ENCODE results near the gene TAS2R14. TPM values are rescaled to one million over a fixed set of nuclear protein-coding genes. Genes with fewer than 3 reads are reported as not detected.

TAS2R14 gene
- total and polyA plus RNA-seq, 8 donors = 1.2 to 5.0 (median 4.7) TPM

- no peak for TF ChIP-seq CTCF (IDR thresholded peaks at IDR 0.05)
- no peak overlapping the region for H3K4me3 ChIP-seq
- no peak for DNase-seq
- no peaks in the 10 kb centered on the region for H3K27me3 ChIP-seq
- no peaks in the 10 kb centered on the region for H3K4me1 ChIP-seq
- H3K36me3 ChIP-seq = no peaks in the 10 kb centered on the region
- H3K27ac ChIP-seq = no peak overlapping the region
- ATAC-seq = no peak
- intact Hi-C loops (cut with DNase I) = no loop called here
- no peaks in the 10 kb centered on the region for H3K9me3 ChIP-seq
Observed at GRCh38 chr12:10889226-10889625, 49.8 kb downstream of the TAS2R14 start.

Other genes with a start within 250 kb of the TAS2R14 start
- 100 to 1,000 TPM; 195 to 285 TPM for gene YBX3, start 215.9 kb downstream of the TAS2R14 start, total RNA-seq
- 100 to 1,000 TPM; 145 to 162 (median 151) TPM for gene YBX3, start 215.9 kb downstream of the TAS2R14 start, polyA plus RNA-seq (ENCODE audit: insufficient read length in 6 of 6)
- gene TAS2R7, start 136.6 kb downstream of the TAS2R14 start, total RNA-seq = not detected
- gene TAS2R7, start 136.6 kb downstream of the TAS2R14 start, polyA plus RNA-seq (ENCODE audit: insufficient read length in 6 of 6) = not detected
- gene TAS2R8, start 132.0 kb downstream of the TAS2R14 start, total RNA-seq = not detected
- gene TAS2R8, start 132.0 kb downstream of the TAS2R14 start, polyA plus RNA-seq (ENCODE audit: insufficient read length in 6 of 6) = not detected
- gene TAS2R9, start 129.1 kb downstream of the TAS2R14 start, total RNA-seq = not detected
- not detected for gene TAS2R9, start 129.1 kb downstream of the TAS2R14 start, polyA plus RNA-seq (ENCODE audit: insufficient read length in 6 of 6)
- under 1 TPM in 1 of 2 donors, not detected in 1; 0.37 TPM for gene TAS2R10, start 112.9 kb downstream of the TAS2R14 start, total RNA-seq
- gene TAS2R10, start 112.9 kb downstream of the TAS2R14 start, polyA plus RNA-seq (ENCODE audit: insufficient read length in 6 of 6) = 1 to 10 TPM; 1.9 to 3.3 (median 2.8) TPM
- gene PRR4, start 89.8 kb downstream of the TAS2R14 start, total RNA-seq = 1 to 10 TPM; 1.2 to 1.4 TPM
- 10 to 100 TPM in 3 of 6 donors, 1 to 10 TPM in 3; 7.5 to 19.8 (median 10.6) TPM for gene PRR4, start 89.8 kb downstream of the TAS2R14 start, polyA plus RNA-seq (ENCODE audit: insufficient read length in 6 of 6)
- 10 to 100 TPM; 10.6 to 12.0 TPM for gene PRH1, start 55.0 kb downstream of the TAS2R14 start, total RNA-seq
- gene PRH1, start 55.0 kb downstream of the TAS2R14 start, polyA plus RNA-seq (ENCODE audit: insufficient read length in 6 of 6) = 10 to 100 TPM; 13.1 to 17.2 (median 16.0) TPM
- gene TAS2R13, start 29.7 kb downstream of the TAS2R14 start, total RNA-seq = 1 to 10 TPM in 1 of 2 donors, under 1 TPM in 1; 0.99 to 1.0 TPM
- under 1 TPM in 4 of 6 donors, not detected in 2; 0.14 to 0.59 (median 0.22) TPM for gene TAS2R13, start 29.7 kb downstream of the TAS2R14 start, polyA plus RNA-seq (ENCODE audit: insufficient read length in 6 of 6)
- not detected for gene PRH2, start 10.0 kb downstream of the TAS2R14 start, total RNA-seq
- gene PRH2, start 10.0 kb downstream of the TAS2R14 start, polyA plus RNA-seq (ENCODE audit: insufficient read length in 6 of 6) = 1 to 10 TPM in 1 of 6 donors, under 1 TPM in 5; 0.33 to 1.1 (median 0.67) TPM
- 1 to 10 TPM; 1.0 to 1.1 TPM for gene TAS2R50, start 47.6 kb upstream of the TAS2R14 start, total RNA-seq
- gene TAS2R50, start 47.6 kb upstream of the TAS2R14 start, polyA plus RNA-seq (ENCODE audit: insufficient read length in 6 of 6) = under 1 TPM in 5 of 6 donors, not detected in 1; 0.17 to 0.34 (median 0.20) TPM
- gene TAS2R20, start 59.0 kb upstream of the TAS2R14 start, total RNA-seq = 1 to 10 TPM; 1.6 to 1.7 TPM
- 1 to 10 TPM; 2.3 to 3.6 (median 3.1) TPM for gene TAS2R20, start 59.0 kb upstream of the TAS2R14 start, polyA plus RNA-seq (ENCODE audit: insufficient read length in 6 of 6)
- gene TAS2R19, start 83.4 kb upstream of the TAS2R14 start, total RNA-seq = 1 to 10 TPM; 2.0 to 3.3 TPM
- 1 to 10 TPM; 1.5 to 3.3 (median 2.2) TPM for gene TAS2R19, start 83.4 kb upstream of the TAS2R14 start, polyA plus RNA-seq (ENCODE audit: insufficient read length in 6 of 6)
- gene TAS2R31, start 92.1 kb upstream of the TAS2R14 start, total RNA-seq = 1 to 10 TPM; 2.1 to 3.4 TPM
- 1 to 10 TPM; 1.2 to 2.9 (median 2.2) TPM for gene TAS2R31, start 92.1 kb upstream of the TAS2R14 start, polyA plus RNA-seq (ENCODE audit: insufficient read length in 6 of 6)
- gene TAS2R46, start 123.0 kb upstream of the TAS2R14 start, total RNA-seq = 1 to 10 TPM; 1.0 to 1.4 TPM
- under 1 TPM in 4 of 6 donors, not detected in 2; 0.20 to 0.37 (median 0.31) TPM for gene TAS2R46, start 123.0 kb upstream of the TAS2R14 start, polyA plus RNA-seq (ENCODE audit: insufficient read length in 6 of 6)
- gene TAS2R43, start 153.1 kb upstream of the TAS2R14 start, total RNA-seq = under 1 TPM; 0.52 to 0.71 TPM
- under 1 TPM; 0.38 to 0.78 (median 0.60) TPM for gene TAS2R43, start 153.1 kb upstream of the TAS2R14 start, polyA plus RNA-seq (ENCODE audit: insufficient read length in 6 of 6)
- gene TAS2R30, start 195.4 kb upstream of the TAS2R14 start, total RNA-seq = 1 to 10 TPM; 1.9 to 3.1 TPM
- under 1 TPM; 0.20 to 0.81 (median 0.35) TPM for gene TAS2R30, start 195.4 kb upstream of the TAS2R14 start, polyA plus RNA-seq (ENCODE audit: insufficient read length in 6 of 6)
- 10 to 100 TPM in 1 of 2 donors, 1 to 10 TPM in 1; 9.5 to 10.3 TPM for gene SMIM10L1, start 231.9 kb upstream of the TAS2R14 start, total RNA-seq
- 10 to 100 TPM; 13.0 to 15.5 (median 13.3) TPM for gene SMIM10L1, start 231.9 kb upstream of the TAS2R14 start, polyA plus RNA-seq (ENCODE audit: insufficient read length in 6 of 6)
- gene TAS2R42, start 247.7 kb upstream of the TAS2R14 start, total RNA-seq = not detected
- gene TAS2R42, start 247.7 kb upstream of the TAS2R14 start, polyA plus RNA-seq (ENCODE audit: insufficient read length in 6 of 6) = under 1 TPM in 1 of 6 donors, not detected in 5; 0.15 TPM